K562 (cell line): Measurements from ENCODE around the gene DCST1. TPM values are rescaled to one million over a fixed set of nuclear protein-coding genes. Genes with fewer than 3 reads are reported as not detected.
A peak's percentile ranks its signal among the peaks of the same experiment; 100 is the strongest.

Experiments used
- ATF7 ChIP-seq: fragments of 450-650 bp; IDR thresholded peaks from 2 replicates; pipeline ENCODE4 v1.7.1; 2014; ENCODE audit warnings: mild to moderate bottlenecking, moderate library complexity
- ERF ChIP-seq: fragments of 450-650 bp; formaldehyde crosslinking; IDR thresholded peaks from 2 replicates; pipeline ENCODE4 v1.4.0; 2020; ENCODE audit warnings: mild to moderate bottlenecking, mixed read lengths
- ETV1 ChIP-seq: fragments of 450-650 bp; conservative IDR thresholded peaks from 2 replicates; pipeline ENCODE4 v1.6.1; 2016; ENCODE audit warnings: missing genetic modification characterization, control low read depth, low read depth, missing compliant biosample characterization
- HDGF ChIP-seq: fragments of 450-650 bp; IDR thresholded peaks from 2 replicates; pipeline ENCODE4 v1.6.1; 2016
- MTA3 ChIP-seq: fragments of 450-650 bp; formaldehyde crosslinking; IDR thresholded peaks from 2 replicates; pipeline ENCODE4 v1.6.1; 2017; ENCODE audit warnings: mild to moderate bottlenecking, borderline replicate concordance
- NR3C1 ChIP-seq: sonication (generic); formaldehyde crosslinking; IDR thresholded peaks from 2 replicates; pipeline ENCODE4 v1.8.1; 2022; ENCODE audit warnings: missing genetic modification reagents
- NRF1 ChIP-seq, 2 experiments: fragments of 450-650 bp; IDR thresholded peaks in 1 of 2; conservative IDR thresholded peaks in 1 of 2; 2 replicates each; pipeline ENCODE4 v1.6.1; 2014; ENCODE audit warnings: mild to moderate bottlenecking in 2 of 2
- POLR2G ChIP-seq: fragments of 200-400 bp; formaldehyde crosslinking; IDR thresholded peaks from 2 replicates; pipeline ENCODE4 v1.6.1; 2017; ENCODE audit warnings: low read depth, mild to moderate bottlenecking, antibody characterized with exemption, low read length, moderate library complexity
- PRDM10 ChIP-seq: fragments of 450-650 bp; IDR thresholded peaks from 2 replicates; pipeline ENCODE4 v1.6.1; 2018; ENCODE audit not compliant: partially characterized antibody
- PURB ChIP-seq: sonication (generic); formaldehyde crosslinking; IDR thresholded peaks from 2 replicates; pipeline ENCODE4 v1.9.0; 2021; ENCODE audit warnings: low read depth, mild to moderate bottlenecking, missing genetic modification reagents
- RAD21 ChIP-seq, 2 experiments: fragments of 250-450 bp in 1 of 2; fragments of 450-650 bp in 1 of 2; sonication (Bioruptor Pico) in 1 of 2; formaldehyde crosslinking in 1 of 2; IDR thresholded peaks in 1 of 2; conservative IDR thresholded peaks in 1 of 2; 2 replicates each; pipeline versions ENCODE4 v1.4.0 to v1.8.0; 2020 to 2022; ENCODE audit warnings: mild to moderate bottlenecking in 2 of 2, moderate library complexity in 1 of 2
- RBFOX2 ChIP-seq: fragments of 200-400 bp; formaldehyde crosslinking; IDR thresholded peaks from 2 replicates; pipeline ENCODE4 v1.6.1; 2017; ENCODE audit warnings: low read depth, mild to moderate bottlenecking, low read length, moderate library complexity
- RBM39 ChIP-seq: fragments of 200-400 bp; formaldehyde crosslinking; optimal IDR thresholded peaks from 2 replicates; pipeline ENCODE3; 2018; ENCODE audit warnings: low read depth, low read length
- RCOR1 ChIP-seq, 2 experiments: IDR thresholded peaks; 2 replicates each; pipeline ENCODE4 v1.6.1; 2012; ENCODE audit warnings: low read depth in 2 of 2, low read length in 2 of 2, borderline replicate concordance in 1 of 2, improper control_type of control experiment in 1 of 2
- SMC3 ChIP-seq: conservative IDR thresholded peaks from 2 replicates; pipeline ENCODE4 v1.6.1; 2011; ENCODE audit warnings: low read depth, low read length, improper control_type of control experiment; ENCODE audit not compliant: insufficient read depth
- TBP ChIP-seq: optimal IDR thresholded peaks from 2 replicates; pipeline ENCODE3; 2011; ENCODE audit warnings: low read depth, low read length, improper control_type of control experiment
- THAP7 ChIP-seq: fragments of 250-450 bp; sonication (Bioruptor Pico); IDR thresholded peaks from 2 replicates; pipeline ENCODE4 v1.5.0; 2021
- UBTF ChIP-seq, 2 experiments: IDR thresholded peaks; 2 replicates each; pipeline ENCODE4 v1.6.1; 2012; ENCODE audit warnings: improper control_type of control experiment in 2 of 2, low read depth in 2 of 2, low read length in 2 of 2, borderline replicate concordance in 1 of 2
- ZNF174 ChIP-seq: fragments of 250-450 bp; sonication (Bioruptor Pico); IDR thresholded peaks from 2 replicates; pipeline ENCODE4 v1.4.0; 2020; ENCODE audit warnings: mild to moderate bottlenecking
- ZNF24 ChIP-seq: fragments of 450-650 bp; IDR thresholded peaks from 2 replicates; pipeline ENCODE4 v1.6.1; 2016
- ZNF384 ChIP-seq: IDR thresholded peaks from 2 replicates; pipeline ENCODE4 v1.6.1; 2012; ENCODE audit warnings: low read depth, low read length, improper control_type of control experiment
- ZNF707 ChIP-seq: fragments of 250-450 bp; sonication (Bioruptor Pico); conservative IDR thresholded peaks from 2 replicates; pipeline ENCODE4 v1.8.0; 2022; ENCODE audit warnings: inconsistent platforms, mild to moderate bottlenecking, moderate library complexity
- polyA plus RNA-seq, 8 experiments: library from polyadenylated mRNA; depleted of rRNA in 4 of 8; stranded (reverse) in 5 of 8; unstranded in 3 of 8; fragments of >200 nt; fragmentation: Nextera tagmentation in 2 of 8; fragmentation: Illumina TruSeq in 1 of 8; extraction: Ambion mirVana in 2 of 8; extraction: Trizol in 1 of 8; gene quantifications; 2 replicates each; pipeline versions ENCODE4 v1.2.1 to v1.2.3, GENCODE V29; 2011 to 2014; ENCODE audit warnings: inconsistent platforms in 1 of 8, missing spikeins in 1 of 8
- total RNA-seq, 7 experiments: library from RNA; depleted of rRNA in 6 of 7; stranded (reverse); fragments of >200 nt in 6 of 7; fragmentation: Illumina TruSeq in 2 of 7; extraction: Trizol in 2 of 7; gene quantifications; 2 replicates each; pipeline versions ENCODE4 v1.2.1 to v1.2.3, GENCODE V29; 2011 to 2021; ENCODE audit warnings: low replicate concordance in 1 of 7

Gene DCST1
- total and polyA plus RNA-seq, 9 of the 15 experiments (the other 6 are each of a cell fraction or from before 2014, with no cell fraction given) = not detected

GRCh38 chr1:155061381-155062150, 27.9 kb downstream of the DCST1 start (continued):
- TF ChIP-seq TBP (peak; percentile 19), ZNF24 (no peak), ZNF384 (no peak), ATF7 (peak; percentile 68), PURB (no peak), UBTF (IDR thresholded peaks at IDR 0.05; ENCODE audit: borderline replicate concordance in 1 of 2, low read depth in 2 of 2, low read length in 2 of 2) (no peak), POLR2G (peak; percentile 47; the same call in 1 of the 2 replicates), SMC3 (peak; percentile 96), PRDM10 (no peak), HDGF (0 out of 2 replicates have a peak, but pooled peaks have one; percentile 39), NRF1 (conservative IDR thresholded peaks at IDR 0.05 in 1 of 2, IDR thresholded peaks at IDR 0.05 in 1 of 2) (peak; percentile 86 to 89), ZNF707 (CRISPR knock-in tag) (no peak), RAD21 (CRISPR knock-in tag; conservative IDR thresholded peaks at IDR 0.05 in 1 of 2, IDR thresholded peaks at IDR 0.05 in 1 of 2) (peak; percentile 92 to 94), THAP7 (CRISPR knock-in tag) (no peak), ERF (CRISPR knock-in tag) (no peak), ETV1 (no peak), ZNF174 (CRISPR knock-in tag) (no peak), RCOR1 (IDR thresholded peaks at IDR 0.05; ENCODE audit: borderline replicate concordance in 1 of 2, low read depth in 2 of 2, low read length in 2 of 2) (peak in 1 of 2 experiments; percentile 64; a peak in 1 of 4 replicates), RBM39 (no peak), MTA3 (peak; percentile 49; the same call in 1 of the 2 replicates), NR3C1 (CRISPR knock-in tag) (no peak), RBFOX2 (peak; percentile 43; the same call in 1 of the 2 replicates)
